ENCODE data around the gene EDN3.

GRCh38 chr20:59270380-59270779, 30.0 kb upstream of the EDN3 start:
- TF ChIP-seq CTCF (conservative IDR thresholded peaks at IDR 0.05; ENCODE audit: low read depth in 2 of 2) (no peak), POLR2AphosphoS5 (IDR thresholded peaks at IDR 0.05; ENCODE audit: low read depth) (no peak), REST (IDR thresholded peaks at IDR 0.05; ENCODE audit: unreplicated experiment) (no peak), EZH2phosphoT487 (IDR thresholded peaks at IDR 0.05; ENCODE audit: unreplicated experiment) (no peak), CREB1 (CRISPR knock-in tag; IDR thresholded peaks at IDR 0.05; ENCODE audit: low read depth) (no peak)

Measured in GM23338 (cell line).